ENCODE results near the gene RABL2B. TPM values are rescaled to one million over a fixed set of nuclear protein-coding genes. Genes with fewer than 3 reads are reported as not detected.
"Not testable (repeated sequence)": the region's sequence is repeated elsewhere in the genome, so short reads cannot be mapped to it uniquely, and the experiment has no call there.

Gene RABL2B
- 13.0 and 16.8 TPM in 2 replicates for total RNA-seq
- polyA plus RNA-seq = 33.0 and 37.0 TPM in 2 replicates

GRCh38 chr22:50783033-50783879 lies at the start of gene RABL2B:
RABL2B (minus strand) TSS chr22:50783636; CDS start chr22:50782294, 1,342 bp downstream.
- H3K27me3 ChIP-seq; H3K36me3 ChIP-seq; H3K4me1 ChIP-seq (ENCODE audit: low read depth); H3K9me3 ChIP-seq (ENCODE audit: low read depth); H3K27ac ChIP-seq: not testable (repeated sequence)
- DNase-seq (ENCODE audit: low read depth in 1 of 2, low spot score in 1 of 2) = peak; percentile 90 to 91
- peak within 1 kb of the TSS; percentile 44 for H3K4me3 ChIP-seq

GRCh38 chr22:50786936-50787335 lies 3.5 kb upstream of the RABL2B start:
- DNase-seq (ENCODE audit: low read depth in 1 of 2, low spot score in 1 of 2) = not testable (repeated sequence)

GRCh38 chr22:50785289-50785688 lies 1.9 kb upstream of the RABL2B start:
- H3K4me3 ChIP-seq; H3K27me3 ChIP-seq; DNase-seq (ENCODE audit: low read depth in 1 of 2, low spot score in 1 of 2); H3K4me1 ChIP-seq (ENCODE audit: low read depth); H3K9me3 ChIP-seq (ENCODE audit: low read depth); H3K27ac ChIP-seq; H3K36me3 ChIP-seq: not testable (repeated sequence)

More at GRCh38 chr22:50786936-50787335, 3.5 kb upstream of the RABL2B start:
- not testable (repeated sequence) for H3K36me3 ChIP-seq; H3K27ac ChIP-seq; H3K9me3 ChIP-seq (ENCODE audit: low read depth); H3K4me1 ChIP-seq (ENCODE audit: low read depth); H3K4me3 ChIP-seq; H3K27me3 ChIP-seq

DNA sequence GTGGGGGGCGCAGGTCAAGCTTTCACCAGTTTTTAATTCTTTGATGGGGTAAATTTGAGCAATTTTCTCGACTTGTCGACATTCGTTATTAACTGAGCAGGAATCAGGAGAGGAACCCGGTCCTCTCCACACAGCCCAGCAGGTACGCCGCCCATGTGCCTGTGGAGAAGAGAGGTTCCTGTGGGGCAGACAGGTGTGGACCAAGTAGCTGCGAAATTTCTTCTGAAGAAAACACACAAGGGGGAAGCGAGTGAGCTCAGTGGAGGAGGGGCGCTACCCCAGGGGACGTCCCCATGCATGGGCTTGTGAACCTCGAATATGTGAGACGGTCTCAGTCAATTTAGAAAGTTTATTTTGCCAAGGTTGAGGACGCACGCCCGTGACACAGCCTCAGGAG lies 442 bp upstream of the RABL2B start:
- peak overlapping the region; percentile 44 for H3K4me3 ChIP-seq
- not testable (repeated sequence) for H3K9me3 ChIP-seq (ENCODE audit: low read depth); DNase-seq (ENCODE audit: low read depth in 1 of 2, low spot score in 1 of 2); H3K27me3 ChIP-seq; H3K4me1 ChIP-seq (ENCODE audit: low read depth); H3K36me3 ChIP-seq; H3K27ac ChIP-seq

DNA sequence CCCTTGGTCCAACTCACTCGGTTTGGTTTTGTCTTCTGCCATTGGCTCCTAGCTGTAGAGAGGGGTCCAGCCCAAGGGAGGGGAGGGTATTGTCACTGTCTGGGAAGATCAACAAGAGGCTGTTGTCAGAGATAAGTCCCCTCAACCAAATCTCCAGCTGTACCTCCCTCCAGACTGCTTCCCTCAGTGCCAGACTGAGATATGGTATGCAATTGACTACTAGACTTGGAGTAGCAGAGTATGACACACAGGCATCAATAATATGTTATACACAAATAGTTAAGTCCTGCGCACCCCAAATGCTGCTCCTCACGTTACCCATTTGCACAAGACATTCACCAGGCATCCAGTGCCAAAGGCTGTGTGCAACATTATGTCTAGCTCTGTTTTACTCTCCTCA lies 1.2 kb downstream of the RABL2B start:
- not testable (repeated sequence) for H3K4me3 ChIP-seq; H3K4me1 ChIP-seq (ENCODE audit: low read depth); H3K27ac ChIP-seq; H3K27me3 ChIP-seq; H3K36me3 ChIP-seq; DNase-seq (ENCODE audit: low read depth in 1 of 2, low spot score in 1 of 2); H3K9me3 ChIP-seq (ENCODE audit: low read depth)

GRCh38 chr22:50780244-50780643 lies 3.2 kb downstream of the RABL2B start:
- not testable (repeated sequence) for H3K4me1 ChIP-seq (ENCODE audit: low read depth); H3K27me3 ChIP-seq; H3K4me3 ChIP-seq; H3K36me3 ChIP-seq; DNase-seq (ENCODE audit: low read depth in 1 of 2, low spot score in 1 of 2); H3K9me3 ChIP-seq (ENCODE audit: low read depth); H3K27ac ChIP-seq

GRCh38 chr22:50777631-50778030 lies 5.8 kb downstream of the RABL2B start:
- not testable (repeated sequence) for H3K27me3 ChIP-seq; H3K36me3 ChIP-seq; H3K4me3 ChIP-seq; H3K27ac ChIP-seq; DNase-seq (ENCODE audit: low read depth in 1 of 2, low spot score in 1 of 2); H3K4me1 ChIP-seq (ENCODE audit: low read depth); H3K9me3 ChIP-seq (ENCODE audit: low read depth)

- H3K36me3 ChIP-seq = not testable (repeated sequence)
Measured at GRCh38 chr22:50775132-50775531, 8.3 kb downstream of the RABL2B start.

GRCh38 chr22:50764288-50764687 lies 19.1 kb downstream of the RABL2B start:
- not testable (repeated sequence) for H3K36me3 ChIP-seq; H3K4me1 ChIP-seq (ENCODE audit: low read depth); H3K9me3 ChIP-seq (ENCODE audit: low read depth); H3K27me3 ChIP-seq; H3K27ac ChIP-seq; H3K4me3 ChIP-seq; DNase-seq (ENCODE audit: low read depth in 1 of 2, low spot score in 1 of 2)

More at GRCh38 chr22:50775132-50775531, 8.3 kb downstream of the RABL2B start:
- not testable (repeated sequence) for H3K4me3 ChIP-seq; H3K4me1 ChIP-seq (ENCODE audit: low read depth); H3K9me3 ChIP-seq (ENCODE audit: low read depth); H3K27ac ChIP-seq; H3K27me3 ChIP-seq
- peak; percentile 57 for TF ChIP-seq CTCF (IDR thresholded peaks at IDR 0.05; ENCODE audit: low read depth, low read length)
- DNase-seq (ENCODE audit: low read depth in 1 of 2, low spot score in 1 of 2) = peak; percentile 50 to 78

- not testable (repeated sequence) for H3K27me3 ChIP-seq; H3K9me3 ChIP-seq (ENCODE audit: low read depth); H3K27ac ChIP-seq; DNase-seq (ENCODE audit: low read depth in 1 of 2, low spot score in 1 of 2); H3K36me3 ChIP-seq; H3K4me1 ChIP-seq (ENCODE audit: low read depth); H3K4me3 ChIP-seq
Measured at GRCh38 chr22:50761829-50762228, 21.6 kb downstream of the RABL2B start.

- H3K27me3 ChIP-seq; H3K4me3 ChIP-seq; H3K4me1 ChIP-seq (ENCODE audit: low read depth); H3K9me3 ChIP-seq (ENCODE audit: low read depth); H3K27ac ChIP-seq; H3K36me3 ChIP-seq: not testable (repeated sequence)
- DNase-seq (ENCODE audit: low read depth in 1 of 2, low spot score in 1 of 2) = peak in 1 of 2 donors; percentile 65
Measured at GRCh38 chr22:50759597-50760341, 23.7 kb downstream of the RABL2B start.
